Vagina (tissue), 2 donors: ENCODE data around the gene CRELD2.
A peak's percentile ranks its signal among the peaks of the same experiment; 100 is the strongest.

Source experiments
- POLR2A ChIP-seq, 2 donors: fragments of 450-650 bp; IDR thresholded peaks; one replicate each; pipeline ENCODE4 v1.6.1; 2017; ENCODE audit warnings: antibody characterized with exemption in 2 of 2, mild to moderate bottlenecking in 2 of 2, moderate library complexity in 2 of 2
- POLR2AphosphoS5 ChIP-seq, 2 donors: sonication (generic); formaldehyde crosslinking; IDR thresholded peaks; one replicate each; pipeline ENCODE4 v1.9.0; 2017; ENCODE audit warnings: antibody characterized with exemption in 2 of 2, mild to moderate bottlenecking in 2 of 2, low read depth in 1 of 2; ENCODE audit not compliant: insufficient read depth in 1 of 2
- TF ChIP-seq, protein P1 (sequence below), 3 experiments: fragments of 450-650 bp in 2 of 3; fragments of 200-600 bp in 1 of 3; sonication (generic) in 1 of 3; IDR thresholded peaks; one replicate each; pipeline ENCODE4 v1.5.1; 2017 to 2019; ENCODE audit warnings: antibody characterized with exemption in 3 of 3, mild to moderate bottlenecking in 2 of 3, moderate library complexity in 2 of 3

DNA sequence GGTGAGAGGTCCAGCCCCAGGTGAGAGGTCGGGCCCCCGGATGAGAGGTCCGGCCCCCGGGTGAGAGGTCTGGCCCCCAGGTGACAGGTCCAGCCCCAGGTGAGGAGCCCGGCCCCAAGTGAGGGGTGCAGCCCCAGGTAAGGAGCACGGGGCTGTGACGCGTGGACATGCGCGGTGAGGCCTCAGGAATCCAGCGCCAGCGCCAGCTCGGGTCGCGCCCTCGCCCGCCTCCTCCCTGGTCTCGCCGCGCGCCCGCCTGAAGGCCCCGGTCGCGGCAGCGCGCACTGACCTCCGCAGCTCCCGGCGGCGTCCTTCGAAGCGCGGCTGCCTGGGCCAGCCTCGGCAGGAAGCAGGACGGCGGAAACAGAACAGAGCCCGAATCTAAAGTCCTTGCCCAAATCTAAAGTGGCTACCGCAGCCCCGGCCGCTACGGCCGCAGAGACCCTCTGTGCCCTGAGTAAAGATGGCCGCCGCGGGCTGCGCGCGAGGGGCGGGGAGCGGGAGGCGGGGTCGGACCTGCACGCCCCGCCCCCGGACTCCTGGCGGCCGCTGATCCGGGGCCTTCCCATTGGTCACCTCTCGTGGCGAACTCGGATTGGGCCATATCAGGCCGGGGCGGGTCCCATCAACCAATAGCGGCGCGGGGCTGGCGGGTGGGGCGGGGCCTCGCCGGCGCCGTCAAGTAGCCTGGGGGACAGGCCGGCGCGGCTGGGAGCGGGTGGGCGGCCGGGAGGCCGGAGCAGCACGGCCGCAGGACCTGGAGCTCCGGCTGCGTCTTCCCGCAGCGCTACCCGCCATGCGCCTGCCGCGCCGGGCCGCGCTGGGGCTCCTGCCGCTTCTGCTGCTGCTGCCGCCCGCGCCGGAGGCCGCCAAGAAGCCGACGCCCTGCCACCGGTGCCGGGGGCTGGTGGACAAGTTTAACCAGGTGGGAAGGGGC, at the start of gene CRELD2, which contains the start of gene ALG12:
- TF ChIP-seq POLR2AphosphoS5 (IDR thresholded peaks at IDR 0.05; ENCODE audit: insufficient read depth in 1 of 2, low read depth in 1 of 2) (peak in 1 of 2 donors; percentile 75), POLR2A (IDR thresholded peaks at IDR 0.05) (peak in 1 of 2 donors; percentile 45)
- TF ChIP-seq, protein P1, sequence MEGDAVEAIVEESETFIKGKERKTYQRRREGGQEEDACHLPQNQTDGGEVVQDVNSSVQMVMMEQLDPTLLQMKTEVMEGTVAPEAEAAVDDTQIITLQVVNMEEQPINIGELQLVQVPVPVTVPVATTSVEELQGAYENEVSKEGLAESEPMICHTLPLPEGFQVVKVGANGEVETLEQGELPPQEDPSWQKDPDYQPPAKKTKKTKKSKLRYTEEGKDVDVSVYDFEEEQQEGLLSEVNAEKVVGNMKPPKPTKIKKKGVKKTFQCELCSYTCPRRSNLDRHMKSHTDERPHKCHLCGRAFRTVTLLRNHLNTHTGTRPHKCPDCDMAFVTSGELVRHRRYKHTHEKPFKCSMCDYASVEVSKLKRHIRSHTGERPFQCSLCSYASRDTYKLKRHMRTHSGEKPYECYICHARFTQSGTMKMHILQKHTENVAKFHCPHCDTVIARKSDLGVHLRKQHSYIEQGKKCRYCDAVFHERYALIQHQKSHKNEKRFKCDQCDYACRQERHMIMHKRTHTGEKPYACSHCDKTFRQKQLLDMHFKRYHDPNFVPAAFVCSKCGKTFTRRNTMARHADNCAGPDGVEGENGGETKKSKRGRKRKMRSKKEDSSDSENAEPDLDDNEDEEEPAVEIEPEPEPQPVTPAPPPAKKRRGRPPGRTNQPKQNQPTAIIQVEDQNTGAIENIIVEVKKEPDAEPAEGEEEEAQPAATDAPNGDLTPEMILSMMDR (IDR thresholded peaks at IDR 0.05): no peak
